H7 (cell line): ENCODE data around the gene ZNF598. TPM values are rescaled to one million over a fixed set of nuclear protein-coding genes. Genes with fewer than 3 reads are reported as not detected.

ENCODE experiments used
- DNase-seq: peaks from one replicate; pipeline ENCODE4 v3.0.0; 2012
- H3K27me3 ChIP-seq: 2 replicates; pipeline ENCODE4 v1.6.0; 2011; ENCODE audit warnings: mild to moderate bottlenecking, low read length; ENCODE audit not compliant: control insufficient read depth, insufficient read depth
- H3K36me3 ChIP-seq: replicated peaks from 2 replicates; pipeline ENCODE4 v1.5.1; 2011; ENCODE audit warnings: low read length; ENCODE audit not compliant: control insufficient read depth, insufficient read depth
- H3K4me3 ChIP-seq: 2 replicates; pipeline ENCODE4 v1.5.1; 2011; ENCODE audit warnings: low read depth, mild to moderate bottlenecking, control low read depth, low read length, moderate library complexity; ENCODE audit not compliant: insufficient read depth
- total RNA-seq: library from RNA; depleted of rRNA; stranded (reverse); fragments of >200 nt; shearing (Covaris generic); gene quantifications from 2 replicates; pipeline ENCODE4 v1.2.3, GENCODE V29; 2014

Gene ZNF598
- total RNA-seq, 1 experiment from 2014 or later, result 28.4 TPM

DNA sequence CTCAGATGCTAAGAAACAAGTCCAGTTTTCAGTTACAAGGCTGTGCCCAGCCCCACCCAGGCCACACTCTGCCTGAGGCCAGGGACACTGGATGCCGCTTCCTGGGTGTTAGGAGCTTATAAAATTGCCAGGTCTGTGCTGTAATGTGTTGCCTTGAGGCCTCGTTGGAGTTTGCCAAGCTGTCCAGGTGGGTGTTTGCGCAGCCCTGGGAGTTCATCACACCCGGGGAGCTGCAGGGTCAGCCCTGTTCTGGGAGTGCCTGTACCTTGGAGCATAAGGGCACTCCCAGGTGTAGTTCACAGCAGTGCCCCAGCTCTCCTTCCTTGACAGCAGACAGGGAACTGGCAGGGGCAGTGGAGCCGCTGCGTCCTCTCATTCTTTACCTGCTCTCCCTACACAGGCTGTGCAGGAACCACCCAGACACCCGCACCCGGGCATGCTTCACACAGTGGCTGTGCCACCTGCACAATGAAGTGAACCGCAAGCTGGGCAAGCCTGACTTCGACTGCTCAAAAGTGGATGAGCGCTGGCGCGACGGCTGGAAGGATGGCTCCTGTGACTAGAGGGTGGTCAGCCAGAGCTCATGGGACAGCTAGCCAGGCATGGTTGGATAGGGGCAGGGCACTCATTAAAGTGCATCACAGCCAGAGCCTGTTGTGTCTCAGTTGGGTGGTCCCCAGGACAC lies 24.0 kb downstream of the ZNF598 start:
- Histone ChIP-seq H3K36me3 (peaks cover 6% of the 10 kb centered on the region), H3K4me3 (no peak overlapping the region), H3K27me3 (peaks cover 44% of the 10 kb centered on the region)
- DNase-seq, result no peak

DNA sequence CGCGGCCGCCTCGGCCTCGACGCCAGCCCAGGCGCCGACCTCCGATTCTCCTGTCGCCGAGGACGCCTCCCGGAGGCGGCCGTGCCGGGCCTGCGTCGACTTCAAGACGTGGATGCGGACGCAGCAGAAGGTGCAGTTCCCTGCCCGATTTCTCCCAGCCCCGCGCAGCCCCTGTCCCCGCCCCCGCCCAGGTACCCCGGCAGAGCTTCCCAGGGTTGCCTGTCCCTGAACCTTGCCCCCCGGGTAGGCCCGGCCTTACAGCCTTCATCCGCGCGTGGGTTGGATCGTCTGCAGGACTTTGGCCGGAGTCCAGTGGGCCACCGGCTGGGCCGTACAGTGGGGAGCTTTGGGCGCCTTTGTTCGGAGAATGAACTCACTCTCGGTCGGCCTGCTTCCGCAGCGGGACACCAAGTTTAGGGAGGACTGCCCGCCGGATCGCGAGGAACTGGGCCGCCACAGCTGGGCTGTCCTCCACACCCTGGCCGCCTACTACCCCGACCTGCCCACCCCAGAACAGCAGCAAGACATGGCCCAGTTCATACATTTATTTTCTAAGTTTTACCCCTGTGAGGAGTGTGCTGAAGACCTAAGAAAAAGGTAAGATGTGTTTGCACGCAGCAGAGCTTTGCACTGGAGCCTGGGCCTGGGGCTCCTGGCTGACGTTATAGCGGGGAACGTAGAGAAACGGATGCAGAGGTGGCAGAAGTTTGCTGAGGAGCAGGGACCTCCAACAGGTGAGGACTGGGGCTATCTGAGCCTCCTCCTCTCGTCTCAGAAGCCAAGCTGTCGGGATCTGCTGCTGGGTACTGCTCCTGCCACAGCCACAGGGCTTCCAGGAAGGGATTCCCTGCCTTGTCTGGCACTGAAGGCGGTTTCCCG lies 25.0 kb downstream of the ZNF598 start:
- Histone ChIP-seq H3K4me3 (peak overlapping the region; percentile 68), H3K27me3 (peaks cover 52% of the 10 kb centered on the region), H3K36me3 (peaks cover 6% of the 10 kb centered on the region)
- DNase-seq, result peak; percentile 91

DNA sequence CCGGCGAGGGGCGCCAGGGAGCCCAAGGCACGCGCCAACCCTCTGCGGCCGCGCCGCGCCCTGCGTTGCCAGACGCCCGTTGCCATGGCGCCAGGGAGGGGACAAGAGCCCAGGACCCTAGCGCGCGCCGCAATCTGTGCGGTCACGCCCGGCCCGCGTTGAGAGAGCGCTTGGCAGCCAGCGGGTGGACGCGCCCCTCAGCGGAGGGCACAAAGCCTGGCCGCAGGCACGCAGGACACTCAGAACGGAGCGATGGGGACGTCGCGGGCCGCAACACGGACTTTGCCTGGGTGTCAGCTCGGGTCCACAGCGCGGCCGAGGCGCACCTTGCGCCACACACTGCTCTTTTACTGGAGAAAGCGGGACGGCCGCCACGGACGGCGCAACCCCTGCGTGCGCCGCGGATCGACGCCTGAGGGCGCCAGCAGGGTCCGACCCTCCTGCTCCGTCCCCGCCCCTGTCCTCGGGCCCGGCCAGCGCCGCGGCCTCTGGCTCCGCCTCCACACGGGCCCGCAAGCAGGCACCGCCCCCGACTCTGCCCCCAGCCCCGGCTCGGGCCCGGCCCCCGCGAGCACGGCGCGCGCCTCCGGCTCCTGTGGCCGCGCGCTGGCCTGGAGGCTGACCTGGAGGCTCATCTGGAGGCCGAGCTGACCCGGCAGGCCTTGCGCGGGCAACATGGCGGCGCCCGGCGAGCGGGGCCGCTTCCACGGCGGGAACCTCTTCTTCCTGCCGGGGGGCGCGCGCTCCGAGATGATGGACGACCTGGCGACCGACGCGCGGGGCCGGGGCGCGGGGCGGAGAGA lies 25.9 kb downstream of the ZNF598 start, which contains the start of gene GFER:
TSS of gene GFER (plus strand) at position 650 of the 803 bp plus-strand sequence. CDS start at position 676, 26 bp downstream.
- H3K36me3 ChIP-seq, result peaks cover 6% of the 10 kb centered on the region
- H3K27me3 ChIP-seq, result peaks cover 47% of the 10 kb centered on the region
- peak; percentile 100 for DNase-seq
- peak within 1 kb of the TSS; percentile 68 for H3K4me3 ChIP-seq

DNA sequence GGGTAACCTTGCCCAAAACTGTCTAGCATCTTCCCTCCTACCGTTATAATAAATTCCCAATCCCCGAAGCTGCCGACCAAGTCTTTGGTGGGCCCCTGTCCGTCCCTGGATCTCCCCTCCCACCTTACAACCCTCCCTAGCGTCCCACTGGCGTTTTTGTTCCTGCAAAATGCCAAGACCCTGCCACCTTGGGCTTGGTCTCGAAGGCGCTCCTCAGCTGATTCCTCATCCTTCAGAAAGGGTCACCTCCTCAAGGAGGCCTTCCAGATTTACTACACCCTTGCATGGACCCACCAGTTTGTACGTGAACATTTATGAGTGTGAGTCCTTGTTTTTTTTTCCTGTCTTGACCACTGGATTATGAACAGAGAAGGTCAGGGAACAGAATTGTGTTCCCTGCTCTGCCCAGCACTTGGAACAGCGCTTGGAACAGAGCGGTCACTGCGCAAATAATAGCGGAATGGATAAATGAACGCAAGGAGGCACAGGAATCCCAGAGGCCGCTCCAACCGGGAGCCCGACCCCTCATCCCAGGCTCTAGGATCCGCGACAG lies 26.6 kb downstream of the ZNF598 start:
- no peak for DNase-seq
- H3K4me3 ChIP-seq, result peak overlapping the region; percentile 65; the same call in 1 of the 2 replicates
- peaks cover 45% of the 10 kb centered on the region for H3K27me3 ChIP-seq
- H3K36me3 ChIP-seq, result peaks cover 6% of the 10 kb centered on the region

DNA sequence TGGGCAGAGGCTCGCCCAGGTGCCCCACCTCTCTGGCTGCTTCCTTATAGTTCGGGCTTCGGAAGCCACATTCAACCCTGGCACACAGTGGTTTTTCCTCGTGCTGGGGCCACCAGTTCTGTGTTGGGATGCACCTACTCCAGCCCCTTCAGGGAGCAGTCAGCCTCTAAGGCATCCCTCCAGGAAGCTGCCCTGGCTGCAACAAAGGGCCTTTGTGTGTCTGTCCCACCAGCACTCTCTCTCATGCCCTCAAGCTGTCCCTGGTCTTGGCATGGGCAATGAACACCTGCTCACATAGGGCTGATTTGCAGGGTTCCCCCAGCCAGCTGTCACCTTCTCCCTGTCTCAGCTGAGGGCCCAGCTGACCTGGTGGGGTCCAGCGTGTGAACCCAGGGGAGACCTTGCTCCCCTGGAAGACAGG lies 27.6 kb downstream of the ZNF598 start:
- Histone ChIP-seq H3K36me3 (peaks cover 6% of the 10 kb centered on the region), H3K4me3 (no peak overlapping the region), H3K27me3 (peaks cover 45% of the 10 kb centered on the region)
- DNase-seq, result no peak

DNA sequence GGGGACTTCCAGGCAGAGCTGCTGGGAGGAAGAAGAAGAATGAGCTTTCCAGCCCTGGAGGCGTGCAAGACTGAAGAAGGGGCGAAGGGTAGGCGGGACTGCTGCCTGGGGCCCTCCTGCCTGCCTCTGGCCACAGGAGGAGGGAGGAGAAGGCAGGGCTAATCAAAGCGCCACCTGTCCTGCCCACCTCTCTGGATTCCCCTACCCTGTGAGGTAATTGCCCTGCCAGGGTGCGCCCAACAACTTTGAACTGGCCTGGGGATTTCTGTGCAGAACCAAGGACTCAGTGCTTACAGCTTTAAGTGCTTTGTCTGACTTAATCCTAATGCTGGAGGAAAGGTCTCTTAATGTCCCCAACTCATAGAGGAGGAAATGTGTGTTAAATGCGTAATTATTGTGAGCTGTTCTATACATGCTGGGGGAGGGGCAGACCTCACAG lies 28.2 kb downstream of the ZNF598 start, which contains the start of gene NOXO1:
TSS of gene NOXO1 (minus strand) at position 72 of the 439 bp plus-strand sequence. CDS start 290 bp downstream, outside the sequence.
- H3K4me3 ChIP-seq, result peak within 1 kb of the TSS; percentile 48; the same call in 1 of the 2 replicates
- peaks cover 9% of the 10 kb centered on the region for H3K36me3 ChIP-seq
- DNase-seq, result peak; percentile 79
- H3K27me3 ChIP-seq, result peaks cover 45% of the 10 kb centered on the region

DNA sequence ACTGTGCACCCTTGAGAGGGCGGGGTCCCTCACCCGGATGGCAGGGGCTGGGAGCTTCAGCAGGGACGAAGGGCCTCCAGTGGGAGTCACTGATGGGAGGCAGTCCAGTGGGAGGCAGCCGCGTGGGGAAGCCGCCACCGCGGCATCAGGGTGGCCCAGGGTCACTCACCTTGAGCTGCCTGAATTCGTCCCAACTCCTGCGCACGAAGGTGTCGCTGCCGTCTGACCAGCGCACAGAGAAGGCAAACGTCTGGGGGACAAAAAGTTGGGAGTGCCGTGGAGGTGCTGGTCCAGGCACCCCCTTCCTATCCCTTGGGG lies 28.9 kb downstream of the ZNF598 start:
- Histone ChIP-seq H3K27me3 (peaks cover 45% of the 10 kb centered on the region), H3K36me3 (peaks cover 8% of the 10 kb centered on the region), H3K4me3 (peak overlapping the region; percentile 48; the same call in 1 of the 2 replicates)
- DNase-seq, result no peak

DNA sequence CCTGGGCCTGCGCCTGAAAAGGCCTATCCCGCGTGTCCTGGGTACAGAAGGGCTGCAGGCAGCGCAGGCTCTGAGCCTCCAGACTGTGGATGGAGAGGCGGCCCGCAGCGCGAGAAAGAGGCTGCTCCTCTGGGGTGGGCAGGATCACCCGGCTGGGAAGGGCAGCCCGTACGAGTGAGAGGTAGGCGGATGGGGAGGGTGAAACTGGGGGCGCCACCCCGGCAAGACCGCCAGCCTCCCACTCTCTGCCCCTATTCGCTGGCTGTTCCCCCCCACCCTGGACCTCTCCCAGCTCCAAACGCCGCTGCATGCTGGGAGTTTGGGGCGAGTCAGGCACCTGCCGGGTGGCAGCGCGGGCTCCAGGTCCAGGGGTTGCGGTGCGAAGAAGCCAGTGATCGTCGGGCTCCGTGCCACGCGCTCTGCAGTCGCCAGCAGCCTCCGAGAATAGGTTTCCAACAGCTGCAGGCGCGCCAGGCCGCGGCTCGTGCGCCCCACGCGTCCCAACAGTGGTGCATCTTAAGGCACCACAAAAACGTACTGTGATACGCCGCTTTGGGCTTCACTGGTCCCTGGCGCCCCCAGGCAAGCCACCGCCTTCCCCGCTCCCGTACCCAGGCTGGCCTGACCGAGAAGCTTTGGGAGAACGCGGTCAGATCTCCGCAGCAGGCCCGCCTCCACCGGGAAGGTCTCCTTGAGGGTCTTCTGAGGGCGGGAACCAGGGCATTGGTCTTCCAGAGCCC lies 29.4 kb downstream of the ZNF598 start:
- H3K4me3 ChIP-seq, result peak overlapping the region; percentile 48; the same call in 1 of the 2 replicates
- peaks cover 45% of the 10 kb centered on the region for H3K27me3 ChIP-seq
- peak; percentile 87 for DNase-seq
- peaks cover 5% of the 10 kb centered on the region for H3K36me3 ChIP-seq

DNA sequence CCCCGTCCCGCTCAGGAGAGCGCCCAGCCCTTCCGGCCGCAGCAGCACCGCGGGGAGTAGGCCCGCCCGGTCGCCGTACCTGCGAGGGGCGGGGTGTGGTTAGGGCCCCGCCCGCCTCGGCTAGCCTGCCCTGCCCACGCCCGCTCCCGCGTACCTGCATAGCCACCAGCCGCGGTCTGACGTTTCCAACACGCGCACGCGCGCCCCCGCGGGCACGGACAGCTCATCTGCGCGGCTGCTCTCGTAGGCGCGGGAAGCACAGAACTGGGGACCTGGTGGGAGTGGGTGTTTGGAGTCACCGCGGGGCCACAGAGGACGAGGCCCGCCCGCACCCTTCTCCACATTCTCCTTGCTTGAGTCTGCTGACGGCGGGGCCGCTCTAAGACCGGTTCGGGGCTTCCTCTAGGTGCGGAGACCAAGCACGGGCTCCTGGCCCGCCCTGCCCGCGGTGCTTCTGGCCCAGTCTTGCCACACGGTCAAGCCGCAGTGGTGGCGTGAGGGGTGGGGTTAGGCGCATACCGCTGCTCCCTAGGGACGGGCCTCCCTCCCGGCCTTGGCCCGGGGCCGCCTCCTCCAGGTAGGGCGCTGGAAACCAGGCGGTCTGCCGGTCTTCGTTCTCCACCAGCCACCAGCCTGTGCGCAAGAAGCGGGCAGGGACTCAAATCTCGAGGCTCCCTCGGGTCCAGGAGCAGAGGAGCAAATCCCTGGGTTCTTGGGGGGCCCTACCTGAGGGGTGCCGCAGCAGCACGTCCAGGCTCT lies 30.2 kb downstream of the ZNF598 start:
- DNase-seq, result peak; percentile 97
- peaks cover 9% of the 10 kb centered on the region for H3K36me3 ChIP-seq
- peaks cover 45% of the 10 kb centered on the region for H3K27me3 ChIP-seq
- H3K4me3 ChIP-seq, result peak overlapping the region; percentile 48

DNA sequence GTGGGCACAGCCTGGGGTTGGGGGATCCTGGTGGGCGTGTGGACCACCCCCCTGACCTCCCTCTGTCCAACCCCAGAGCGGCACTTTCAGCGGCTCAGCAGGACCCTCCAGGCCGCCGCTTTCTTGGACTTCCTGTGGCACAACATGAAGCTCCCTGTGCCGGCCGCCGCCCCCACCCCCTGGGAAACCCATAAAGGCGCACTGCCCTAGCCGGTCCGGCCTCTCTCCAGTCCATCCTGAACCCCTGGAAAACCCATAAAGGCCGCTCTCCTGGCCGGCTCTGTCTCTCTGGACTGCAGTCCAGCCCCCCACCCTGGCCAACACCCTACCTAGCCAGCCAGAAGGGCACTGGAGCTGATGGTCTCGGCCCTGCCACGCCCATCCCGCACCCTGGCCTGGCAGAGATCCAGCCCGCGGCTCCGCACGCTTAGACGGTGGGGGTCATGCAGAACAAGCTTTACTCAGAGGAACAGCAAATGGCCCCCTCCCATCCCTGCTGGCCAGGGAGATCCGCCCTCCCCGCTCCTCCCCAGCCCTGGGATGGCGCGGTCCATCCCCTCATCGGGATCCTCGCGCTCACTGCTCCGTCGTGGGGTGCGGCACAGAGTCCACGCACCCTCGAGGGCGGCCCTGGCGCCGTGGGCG lies 31.0 kb downstream of the ZNF598 start:
- peaks cover 44% of the 10 kb centered on the region for H3K27me3 ChIP-seq
- peak; percentile 93 for DNase-seq

DNA sequence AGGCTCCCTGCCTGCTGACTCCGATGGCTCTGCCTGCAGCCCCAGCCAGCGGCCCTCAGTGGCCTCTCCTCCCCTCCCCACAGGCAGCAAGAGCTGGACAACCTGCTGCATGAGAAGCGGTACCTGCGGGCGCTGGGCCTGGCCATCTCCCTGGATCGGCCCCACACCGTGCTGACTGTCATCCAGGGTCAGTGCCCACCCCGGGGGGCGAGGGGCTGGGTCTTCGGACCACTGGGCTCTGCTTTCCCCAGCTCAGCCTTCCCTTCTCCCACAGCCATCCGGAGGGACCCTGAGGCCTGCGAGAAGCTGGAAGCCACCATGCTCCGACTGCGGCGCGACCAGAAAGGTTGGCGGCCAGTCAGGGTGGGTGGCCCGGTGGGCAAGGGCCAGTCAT lies 31.7 kb downstream of the ZNF598 start:
- Histone ChIP-seq H3K4me3 (no peak overlapping the region), H3K27me3 (peaks cover 37% of the 10 kb centered on the region), H3K36me3 (peaks cover 9% of the 10 kb centered on the region)
- no peak for DNase-seq

More for the DNA sequence above, 31.0 kb downstream of the ZNF598 start:
- Histone ChIP-seq H3K4me3 (peak overlapping the region; percentile 48), H3K36me3 (peaks cover 9% of the 10 kb centered on the region)

DNA sequence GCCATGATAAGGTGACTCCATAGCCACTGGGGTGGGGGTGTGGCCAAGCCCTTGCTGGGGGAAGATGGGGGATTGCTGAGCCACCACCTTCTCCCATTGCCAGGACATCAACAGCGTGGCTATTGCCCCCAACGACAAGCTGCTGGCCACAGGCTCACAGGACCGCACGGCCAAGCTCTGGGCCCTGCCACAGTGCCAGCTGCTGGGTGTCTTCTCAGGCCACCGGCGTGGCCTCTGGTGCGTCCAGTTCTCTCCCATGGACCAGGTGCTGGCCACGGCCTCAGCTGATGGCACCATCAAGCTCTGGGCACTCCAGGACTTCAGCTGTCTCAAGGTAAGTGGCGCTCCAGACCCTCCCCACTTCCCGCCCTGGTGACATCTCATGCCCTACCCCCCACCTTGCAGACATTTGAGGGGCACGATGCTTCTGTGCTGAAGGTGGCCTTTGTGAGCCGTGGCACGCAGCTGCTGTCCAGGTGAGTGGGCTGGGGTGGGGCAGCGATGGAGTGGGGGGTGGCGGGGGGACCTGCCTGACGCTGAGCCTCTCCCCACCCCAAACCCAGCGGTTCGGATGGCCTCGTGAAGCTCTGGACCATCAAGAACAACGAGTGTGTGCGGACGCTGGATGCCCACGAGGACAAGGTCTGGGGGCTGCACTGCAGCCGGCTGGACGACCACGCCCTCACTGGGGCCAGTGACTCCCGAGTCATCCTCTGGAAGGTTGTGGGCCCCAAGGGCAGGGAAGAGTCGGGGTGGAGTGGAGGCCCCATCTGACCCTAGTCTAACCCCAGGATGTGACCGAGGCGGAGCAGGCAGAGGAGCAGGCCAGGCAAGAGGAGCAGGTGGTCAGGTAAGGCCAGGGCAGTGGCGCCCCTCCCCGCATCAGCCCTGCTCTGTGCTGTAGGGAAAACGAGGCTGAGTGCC lies 32.4 kb downstream of the ZNF598 start:
- Histone ChIP-seq H3K36me3 (peaks cover 9% of the 10 kb centered on the region), H3K27me3 (peaks cover 30% of the 10 kb centered on the region), H3K4me3 (no peak overlapping the region)
- DNase-seq, result no peak
